CD4-positive, alpha-beta T cell (primary cell): ENCODE data around the gene PODN. TPM values are rescaled to one million over a fixed set of nuclear protein-coding genes. Genes with fewer than 3 reads are reported as not detected.

Source experiments
- ATAC-seq: fragments of 200-7000 bp; cut with Tn5 transposase; one replicate; pipeline ENCODE4 v1.10.0; 2022; ENCODE audit warnings: mild to moderate bottlenecking; ENCODE audit not compliant: poor library complexity
- CTCF ChIA-PET: fragments of 350-600 bp; sonication (Branson Sonifier 250); formaldehyde crosslinking; loops from one replicate; lab custom pipeline; 2021; ENCODE audit warnings: antibody characterized with exemption, inconsistent platforms; lab: Charles Lee
- POLR2A ChIA-PET: fragments of 350-600 bp; sonication (Branson Sonifier 250); formaldehyde crosslinking; loops from one replicate; lab custom pipeline; 2021; ENCODE audit warnings: antibody characterized with exemption, inconsistent platforms; lab: Charles Lee
- DNase-seq, 14 experiments: peaks; one replicate each; pipeline ENCODE4 v3.0.0-alpha.2; 2013 to 2020; ENCODE audit warnings: mixed read lengths in 2 of 14
- H3K27ac ChIP-seq, 2 donors: one replicate each; pipeline versions ENCODE4 v1.5.1 to v1.7.0; 2013; ENCODE audit warnings: low read length in 2 of 2, low read depth in 1 of 2, mild to moderate bottlenecking in 1 of 2
- H3K27me3 ChIP-seq, 2 experiments: 1 replicate in 1 of 2; 2 replicates in 1 of 2; pipeline versions ENCODE4 v1.6.1 to v1.7.0; 2013; ENCODE audit warnings: low read length in 2 of 2, control low read depth in 1 of 2, mild to moderate bottlenecking in 1 of 2, moderate library complexity in 1 of 2; ENCODE audit not compliant: insufficient read depth in 2 of 2, control insufficient read depth in 1 of 2
- H3K36me3 ChIP-seq: one replicate; pipeline ENCODE4 v1.6.1; 2013; ENCODE audit warnings: low read length, control low read depth; ENCODE audit not compliant: insufficient read depth
- H3K4me1 ChIP-seq: one replicate; pipeline ENCODE4 v1.6.1; 2013; ENCODE audit warnings: low read length, control low read depth; ENCODE audit not compliant: insufficient read depth
- H3K4me3 ChIP-seq: one replicate; pipeline ENCODE4 v1.5.1; 2013; ENCODE audit warnings: mild to moderate bottlenecking, low read length, moderate library complexity
- H3K9me3 ChIP-seq, 2 experiments: 1 replicate in 1 of 2; 2 replicates in 1 of 2; pipeline versions ENCODE4 v1.6.1 to v1.7.0; 2013; ENCODE audit warnings: low read length in 2 of 2, mild to moderate bottlenecking in 2 of 2, control low read depth in 1 of 2, moderate library complexity in 1 of 2; ENCODE audit not compliant: control insufficient read depth in 1 of 2, insufficient read depth in 1 of 2
- H3K27ac Mint-ChIP-seq: one replicate; pipeline ENCODE4 v1.8.0; 2020; ENCODE audit warnings: mixed read lengths
- H3K27me3 Mint-ChIP-seq: one replicate; pipeline ENCODE4 v1.8.0; 2021; ENCODE audit warnings: mixed read lengths
- H3K36me3 Mint-ChIP-seq: one replicate; pipeline ENCODE4 v1.8.0; 2021; ENCODE audit warnings: low read depth, mixed read lengths
- H3K4me1 Mint-ChIP-seq: one replicate; pipeline ENCODE4 v1.8.0; 2021; ENCODE audit warnings: low read depth, mixed read lengths
- H3K4me3 Mint-ChIP-seq: one replicate; pipeline ENCODE4 v1.8.0; 2020; ENCODE audit warnings: mild to moderate bottlenecking, mixed read lengths
- H3K9me3 Mint-ChIP-seq: one replicate; pipeline ENCODE4 v1.8.0; 2020; ENCODE audit warnings: mixed read lengths
- CTCF ChIP-seq: fragments of 200-600 bp; IDR thresholded peaks from one replicate; pipeline ENCODE4 v1.8.0; 2022; ENCODE audit warnings: antibody characterized with exemption, mild to moderate bottlenecking
- intact Hi-C, 2 experiments: fragments of 100-400 bp; cut with DNase I in 1 of 2; cut with micrococcal nuclease in 1 of 2; formaldehyde crosslinking; loops; one replicate each; pipeline versions ENCODE4 v1.15.1 to v1.9.0; 2023 to 2025; cut with DNase I, micrococcal nuclease
- total RNA-seq, 174 experiments: library from RNA in 2 of 174; stranded (reverse) in 2 of 174; gene quantifications; one replicate each; pipeline ENCODE4 v1.2.3 and lab custom pipeline; 2021 to 2026

PODN gene
- total RNA-seq, 2 experiments from 2014 or later: not detected

- Mint-ChIP-seq H3K4me1 (no peaks in the 10 kb centered on the region), H3K27me3 (no peaks in the 10 kb centered on the region), H3K4me3 (no peak overlapping the region), H3K9me3 (no peaks in the 10 kb centered on the region), H3K36me3 (no peaks in the 10 kb centered on the region), H3K27ac (no peak overlapping the region)
- ChIA-PET POLR2A (no interaction called here), CTCF (no interaction called here)
- Histone ChIP-seq H3K36me3 (no peaks in the 10 kb centered on the region), H3K4me3 (no peak overlapping the region), H3K9me3 (no peaks in the 10 kb centered on the region), H3K27me3 (no peaks in the 10 kb centered on the region), H3K4me1 (no peaks in the 10 kb centered on the region), H3K27ac (no peak overlapping the region)
- intact Hi-C loops: no loop called here
- no peak for DNase-seq
- no peak for ATAC-seq
- TF ChIP-seq CTCF: no peak
These were observed 9.9 kb downstream of the PODN start for GRCh38 chr1:53071915-53072314.

GRCh38 chr1:53073287-53073686, 11.3 kb downstream of the PODN start:
- ChIA-PET POLR2A (no interaction called here), CTCF (no interaction called here)
- no peaks in the 10 kb centered on the region for H3K4me1 Mint-ChIP-seq
- ATAC-seq (no peak), DNase-seq (no peak)
- Histone ChIP-seq H3K9me3 (peaks cover 0 to 3% of the 10 kb centered on the region in 2 experiments), H3K4me1 (no peaks in the 10 kb centered on the region), H3K27ac (no peak overlapping the region), H3K27me3 (no peaks in the 10 kb centered on the region), H3K4me3 (no peak overlapping the region), H3K36me3 (no peaks in the 10 kb centered on the region)
- H3K9me3 Mint-ChIP-seq: no peaks in the 10 kb centered on the region
- H3K27ac Mint-ChIP-seq: no peak overlapping the region
- intact Hi-C loops: no loop called here
- H3K27me3 Mint-ChIP-seq: no peaks in the 10 kb centered on the region
- no peak for TF ChIP-seq CTCF
- H3K36me3 Mint-ChIP-seq: no peaks in the 10 kb centered on the region
- no peak overlapping the region for H3K4me3 Mint-ChIP-seq

- H3K4me1 Mint-ChIP-seq: no peaks in the 10 kb centered on the region
- peaks cover 0 to 9% of the 10 kb centered on the region in 2 experiments for H3K9me3 ChIP-seq
- H3K27me3 ChIP-seq: no peaks in the 10 kb centered on the region
- H3K4me3 Mint-ChIP-seq: no peak overlapping the region
- no peaks in the 10 kb centered on the region for H3K36me3 ChIP-seq
- CTCF ChIA-PET: no interaction called here
- no peaks in the 10 kb centered on the region for H3K9me3 Mint-ChIP-seq
- POLR2A ChIA-PET: no interaction called here
- H3K27ac Mint-ChIP-seq: no peak overlapping the region
- H3K4me3 ChIP-seq: no peak overlapping the region
- H3K4me1 ChIP-seq: no peaks in the 10 kb centered on the region
- no peak for DNase-seq
- H3K36me3 Mint-ChIP-seq: no peaks in the 10 kb centered on the region
- intact Hi-C loops: no loop called here
- no peak overlapping the region for H3K27ac ChIP-seq
- H3K27me3 Mint-ChIP-seq: no peaks in the 10 kb centered on the region
- TF ChIP-seq CTCF: no peak
- ATAC-seq: no peak
These were observed 11.9 kb downstream of the PODN start for GRCh38 chr1:53073868-53074311.
